Endothelial cell of umbilical vein (primary cell): ENCODE results near the gene GET4. TPM values are rescaled to one million over a fixed set of nuclear protein-coding genes. Genes with fewer than 3 reads are reported as not detected.

Experiments
- BruUV-seq: library from RNA; stranded (reverse); fragments of 400-500 nt; replicated peaks from 2 replicates; lab custom pipeline; 2021; lab: Mats Ljungman, UMichigan
- CTCF ChIA-PET: fragments of 300-600, 350-600 bp; sonication (Branson Sonifier 250); formaldehyde crosslinking; loops from one replicate; lab custom pipeline; 2021; ENCODE audit warnings: antibody characterized with exemption, inconsistent platforms; lab: Charles Lee
- POLR2A ChIA-PET: fragments of 300-600, 350-600 bp; sonication (Branson Sonifier 250); formaldehyde crosslinking; loops from one replicate; lab custom pipeline; 2021; ENCODE audit warnings: antibody characterized with exemption, inconsistent platforms; lab: Charles Lee
- DNase-seq: peaks from one replicate; pipeline ENCODE4 v3.0.0-alpha.2; 2011; ENCODE audit warnings: low read depth, low spot score
- FAIRE-seq: peaks from 2 replicates; lab custom pipeline; 2011; peaks lifted over from hg19 to GRCh38; lab: Jason Lieb, UNC
- H2AFZ ChIP-seq: 2 replicates; pipeline ENCODE4 v1.6.0; 2012; ENCODE audit warnings: low read depth, low read length, control low read depth, inconsistent platforms
- H3K27ac ChIP-seq: 2 replicates; pipeline ENCODE4 v1.5.1; 2011; ENCODE audit warnings: low read depth, mild to moderate bottlenecking, control low read depth, low read length, moderate library complexity; ENCODE audit not compliant: insufficient read depth
- H3K27me3 ChIP-seq, 2 experiments: 2 replicates each; pipeline versions ENCODE4 v1.6.0 to v1.6.1; 2011; ENCODE audit warnings: low read length in 2 of 2, mixed read lengths in 1 of 2; ENCODE audit not compliant: control insufficient read depth in 2 of 2, insufficient read depth in 2 of 2
- H3K36me3 ChIP-seq, 2 experiments: 2 replicates in 1 of 2; 3 replicates in 1 of 2; pipeline ENCODE4 v1.5.1; 2011; ENCODE audit warnings: low read length in 2 of 2, mild to moderate bottlenecking in 1 of 2, moderate library complexity in 1 of 2; ENCODE audit not compliant: control insufficient read depth in 2 of 2, insufficient read depth in 2 of 2; ENCODE audit errors: extremely low read depth in 1 of 2
- H3K4me1 ChIP-seq: 3 replicates; pipeline ENCODE4 v1.5.1; 2011; ENCODE audit warnings: mild to moderate bottlenecking, low read length; ENCODE audit not compliant: control insufficient read depth, insufficient read depth; ENCODE audit errors: extremely low read depth
- H3K4me2 ChIP-seq: 2 replicates; pipeline ENCODE4 v1.6.1; 2011; ENCODE audit warnings: low read length, control low read depth, mixed read lengths; ENCODE audit not compliant: insufficient read depth
- H3K4me3 ChIP-seq, 3 experiments: fragments of 200-600 bp in 1 of 3; sonication (generic), shearing (Covaris generic) in 1 of 3; replicated peaks in 1 of 3; 2 replicates each; pipeline ENCODE4 v1.5.1; 2011 to 2016; ENCODE audit warnings: control low read depth in 3 of 3, low read length in 3 of 3, mild to moderate bottlenecking in 2 of 3, inconsistent platforms in 1 of 3, low read depth in 1 of 3, moderate library complexity in 1 of 3; ENCODE audit not compliant: insufficient read depth in 1 of 3
- H3K79me2 ChIP-seq: 2 replicates; pipeline ENCODE4 v1.6.0; 2012; ENCODE audit warnings: low read length, inconsistent platforms; ENCODE audit not compliant: control insufficient read depth, insufficient read depth
- H3K9ac ChIP-seq: replicated peaks from 2 replicates; pipeline ENCODE3; 2011; ENCODE audit warnings: low read length, control low read depth; ENCODE audit not compliant: insufficient read depth; ENCODE audit errors: extremely low read depth
- H3K9me1 ChIP-seq: replicated peaks from 3 replicates; pipeline ENCODE4 v1.6.0; 2011; ENCODE audit warnings: mild to moderate bottlenecking, low read length; ENCODE audit not compliant: control insufficient read depth, insufficient read depth; ENCODE audit errors: extremely low read depth
- H3K9me3 ChIP-seq: replicated peaks from 2 replicates; pipeline ENCODE4 v1.5.1; 2012; ENCODE audit warnings: low read length, inconsistent platforms; ENCODE audit not compliant: control insufficient read depth, insufficient read depth
- H4K20me1 ChIP-seq: replicated peaks from 2 replicates; pipeline ENCODE3; 2011; ENCODE audit warnings: mild to moderate bottlenecking, low read length; ENCODE audit not compliant: control insufficient read depth, insufficient read depth; ENCODE audit errors: extremely low read depth
- CTCF ChIP-seq, 2 donors: IDR thresholded peaks; 1 replicate in 1 of 2; 2 replicates in 1 of 2; pipeline ENCODE4 v1.5.1; 2011; ENCODE audit warnings: low read length in 2 of 2, mild to moderate bottlenecking in 2 of 2, moderate library complexity in 2 of 2, control low read depth in 1 of 2, inconsistent platforms in 1 of 2, low read depth in 1 of 2; ENCODE audit not compliant: insufficient read depth in 1 of 2; ENCODE audit errors: extremely low read depth in 1 of 2
- GATA2 ChIP-seq: IDR thresholded peaks from 2 replicates; pipeline ENCODE4 v1.7.0; 2011; ENCODE audit warnings: low read depth, mild to moderate bottlenecking, moderate library complexity, mixed read lengths, low read length; ENCODE audit not compliant: insufficient read length, insufficient read depth
- JUN ChIP-seq: IDR thresholded peaks from 2 replicates; pipeline ENCODE4 v1.6.1; 2011; ENCODE audit warnings: borderline replicate concordance, low read depth; ENCODE audit not compliant: insufficient read length, insufficient read depth
- MAX ChIP-seq: IDR thresholded peaks from 2 replicates; pipeline ENCODE4 v1.6.1; 2011; ENCODE audit not compliant: insufficient read depth, insufficient read length
- MYC ChIP-seq: IDR thresholded peaks from one replicate; pipeline ENCODE4 v1.6.1; 2011; ENCODE audit warnings: mild to moderate bottlenecking, low read depth, low read length
- POLR2AphosphoS5 ChIP-seq: IDR thresholded peaks from 2 replicates; pipeline ENCODE4 v1.6.1; 2012; ENCODE audit warnings: low read depth, mild to moderate bottlenecking, control low read depth, low read length, moderate library complexity; ENCODE audit not compliant: insufficient read depth
- dilution Hi-C: fragments of 300-500 bp; cut with MboI; formaldehyde crosslinking; loops from one replicate; pipeline ENCODE4 v1.15.0; 2019; ENCODE audit warnings: low sequenced_read_pairs; ENCODE audit not compliant: extremely low pct_ligation_motif_present
- intact Hi-C: fragments of 100-400 bp; cut with micrococcal nuclease; formaldehyde crosslinking; loops from one replicate; pipeline ENCODE4 v1.10.0; 2022
- polyA plus RNA-seq, 4 experiments: library from polyadenylated mRNA; depleted of rRNA in 3 of 4; stranded (reverse) in 3 of 4; unstranded in 1 of 4; fragments of >200 nt; gene quantifications; 2 replicates each; pipeline versions ENCODE4 v1.2.1 to v1.2.3, GENCODE V29; 2011 to 2012; ENCODE audit warnings: missing spikeins in 1 of 4
- total RNA-seq: library from RNA; stranded (reverse); gene quantifications from 2 replicates; pipeline ENCODE4 v1.2.3, GENCODE V29; 2021

The GET4 gene
- total and polyA plus RNA-seq, 2 donors (not counting 3 experiments of a cell fraction or from before 2014, with no cell fraction given), result 48.4 to 58.1 TPM

- H2AFZ ChIP-seq, result no peak overlapping the region
- DNase-seq (no peak), FAIRE-seq (no peak)
- H3K9me3 ChIP-seq, result no peaks in the 10 kb centered on the region
- no peak overlapping the region for H3K4me2 ChIP-seq
- H3K79me2 ChIP-seq, result no peaks in the 10 kb centered on the region
- no peak overlapping the region for H3K9ac ChIP-seq
- no peaks in the 10 kb centered on the region for H3K27me3 ChIP-seq
- TF ChIP-seq CTCF (IDR thresholded peaks at IDR 0.05; ENCODE audit: extremely low read depth in 1 of 2, insufficient read depth in 1 of 2, low read depth in 1 of 2, low read length in 2 of 2), result no peak
- CTCF ChIA-PET, result interaction anchor here (3.0 kb wide), 1 partner anchor 8 kb away, joined by 17 read pairs; no protein-coding TSS in a partner anchor
- no TSS peak for BruUV-seq
- POLR2A ChIA-PET, result no interaction called here
- H3K27ac ChIP-seq, result no peak overlapping the region
- H3K4me1 ChIP-seq, result no peaks in the 10 kb centered on the region
- peaks cover 5 to 35% of the 10 kb centered on the region in 2 experiments for H3K36me3 ChIP-seq
- dilution Hi-C loops, result no loop called here
- intact Hi-C loops, result no loop called here
- no peak overlapping the region for H3K4me3 ChIP-seq
- no peaks in the 10 kb centered on the region for H4K20me1 ChIP-seq
- no peaks in the 10 kb centered on the region for H3K9me1 ChIP-seq
These were observed 31.8 kb upstream of the GET4 start for GRCh38 chr7:844514-844913.

GRCh38 chr7:845091-845490, 31.3 kb upstream of the GET4 start:
- no peak for DNase-seq
- H3K4me2 ChIP-seq, result no peak overlapping the region
- no peaks in the 10 kb centered on the region for H4K20me1 ChIP-seq
- H2AFZ ChIP-seq, result no peak overlapping the region
- ChIA-PET CTCF (interaction anchor here (1.0 to 3.0 kb wide), 2 partner anchors 9 to 28 kb away, joined by 3 to 17 read pairs; no protein-coding TSS in a partner anchor), POLR2A (no interaction called here)
- no peak overlapping the region for H3K9ac ChIP-seq
- H3K4me1 ChIP-seq, result no peaks in the 10 kb centered on the region
- intact Hi-C loops (no loop called here), dilution Hi-C loops (no loop called here)
- no peak overlapping the region for H3K4me3 ChIP-seq
- H3K27me3 ChIP-seq, result no peaks in the 10 kb centered on the region
- H3K9me3 ChIP-seq, result no peaks in the 10 kb centered on the region
- BruUV-seq, result no TSS peak
- peaks cover 8 to 35% of the 10 kb centered on the region in 2 experiments for H3K36me3 ChIP-seq
- TF ChIP-seq JUN, result no peak
- no peak for TF ChIP-seq POLR2AphosphoS5
- TF ChIP-seq MAX, result no peak
- no peak for TF ChIP-seq GATA2
- TF ChIP-seq MYC, result no peak
- H3K27ac ChIP-seq, result no peak overlapping the region
- no peaks in the 10 kb centered on the region for H3K9me1 ChIP-seq
- no peaks in the 10 kb centered on the region for H3K79me2 ChIP-seq
- FAIRE-seq, result no peak
